Measurements from ENCODE around the gene GABRA5. TPM values are rescaled to one million over a fixed set of nuclear protein-coding genes. Genes with fewer than 3 reads are reported as not detected.

The GABRA5 gene
- total and polyA plus RNA-seq, 2 of the 4 experiments (the other 2 are of a cell fraction): 4.0 to 7.3 TPM

DNA sequence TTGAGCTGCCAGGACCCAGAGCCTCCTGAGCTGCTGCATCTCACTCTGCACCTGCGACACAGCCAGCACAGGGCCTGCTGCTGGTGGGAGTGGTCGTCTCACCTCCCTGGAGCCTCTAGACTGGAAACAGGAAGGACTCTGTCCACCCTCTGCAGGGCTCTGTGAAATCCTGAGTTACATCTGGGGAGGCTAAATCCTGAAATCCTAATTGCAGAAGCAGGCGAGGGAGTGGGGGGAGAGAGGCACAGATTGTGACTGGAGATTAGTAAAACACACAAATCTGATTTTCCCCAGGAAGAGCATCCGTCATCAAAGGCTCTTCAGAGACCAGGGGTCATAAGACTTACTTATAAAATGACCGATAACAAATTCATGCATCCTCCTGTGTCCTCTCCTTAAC, 72.5 kb downstream of the GABRA5 start:
- BruUV-seq (replicated peaks): no TSS peak
- H3K9me1 ChIP-seq (ENCODE audit: insufficient read depth, low read length): no peaks in the 10 kb centered on the region
- H3K9me3 ChIP-seq (ENCODE audit: control insufficient read depth, insufficient read depth, low read length): peaks cover 47% of the 10 kb centered on the region
- H2BK5ac ChIP-seq (ENCODE audit: low read depth, low read length, poor library complexity, severe bottlenecking): no peak overlapping the region
- no peak overlapping the region for H3K27ac ChIP-seq (ENCODE audit: insufficient read depth, low read length)
- no peak overlapping the region for H4K5ac ChIP-seq (ENCODE audit: low read depth, low read length)
- H3K4me3 ChIP-seq (ENCODE audit: insufficient read depth, low read depth, low read length): no peak overlapping the region
- H3K9ac ChIP-seq (ENCODE audit: low read depth, low read length): no peak overlapping the region
- H3K56ac ChIP-seq (ENCODE audit: extremely low read depth, insufficient read depth, low read length): no peak overlapping the region
- no peak overlapping the region for H3K18ac ChIP-seq (ENCODE audit: low read depth, low read length)
- intact Hi-C loops (cut with micrococcal nuclease): no loop called here
- ChIA-PET POLR2A (ENCODE audit: unreplicated experiment) (no interaction called here), CTCF (no interaction called here)
- no peak overlapping the region for H2AK5ac ChIP-seq (ENCODE audit: low read depth, low read length)
- no peaks in the 10 kb centered on the region for H3K79me1 ChIP-seq (ENCODE audit: low read depth in 1 of 2, low read length in 2 of 2)
- H4K8ac ChIP-seq (ENCODE audit: low read depth in 2 of 2, low read length in 2 of 2): no peak overlapping the region
- DNase-seq (no peak), ATAC-seq (ENCODE audit: low read depth) (no peak)
- no peak overlapping the region for H2BK20ac ChIP-seq (ENCODE audit: low read depth, low read length)
- H3K4me1 ChIP-seq (ENCODE audit: control insufficient read depth, insufficient read depth, low read length): no peaks in the 10 kb centered on the region
- H3K4ac ChIP-seq (ENCODE audit: low read depth, low read length): no peak overlapping the region
- dilution Hi-C loops (cut with HindIII; ENCODE audit: low sequenced_read_pairs, unreplicated experiment): no loop called here
- H2AK9ac ChIP-seq (replicated peaks; ENCODE audit: low read depth, low read length, poor library complexity): no peak overlapping the region
- no peaks in the 10 kb centered on the region for H3K36me3 ChIP-seq (ENCODE audit: control insufficient read depth, insufficient read depth, low read length)
- H2BK120ac ChIP-seq (ENCODE audit: low read depth, low read length): no peak overlapping the region
- H3K4me2 ChIP-seq (ENCODE audit: low read depth, low read length): no peak overlapping the region
- no peak overlapping the region for H4K91ac ChIP-seq (ENCODE audit: insufficient read depth, low read depth, low read length)
- WGBS, 2 experiments (ENCODE audit: extremely low coverage in 2 of 2, insufficient read length in 1 of 2): 44% methylated on average over 2 of the region's 5 CpGs; no CpG with 5 or more reads in 1 of the 2 experiments
- in situ Hi-C loops (cut with MboI; ENCODE audit: low sequenced_read_pairs): no loop called here
- H3K27me3 ChIP-seq (ENCODE audit: control insufficient read depth, insufficient read depth, low read length): no peaks in the 10 kb centered on the region
- H2BK15ac ChIP-seq (ENCODE audit: low read depth, low read length): no peak overlapping the region
- H2AFZ ChIP-seq (replicated peaks; ENCODE audit: low read length, poor library complexity): no peak overlapping the region
- no peak overlapping the region for H3K14ac ChIP-seq (replicated peaks; ENCODE audit: low read depth, low read length)
- H3K23ac ChIP-seq (ENCODE audit: low read depth, low read length): no peak overlapping the region
- TF ChIP-seq RCOR1 (IDR thresholded peaks at IDR 0.05; ENCODE audit: insufficient replicate concordance, low read length) (no peak), RAD21 (IDR thresholded peaks at IDR 0.05; ENCODE audit: low read length) (no peak), CTCF (conservative IDR thresholded peaks at IDR 0.05; ENCODE audit: low read depth, low read length) (no peak)
- TF ChIP-seq, protein P1, sequence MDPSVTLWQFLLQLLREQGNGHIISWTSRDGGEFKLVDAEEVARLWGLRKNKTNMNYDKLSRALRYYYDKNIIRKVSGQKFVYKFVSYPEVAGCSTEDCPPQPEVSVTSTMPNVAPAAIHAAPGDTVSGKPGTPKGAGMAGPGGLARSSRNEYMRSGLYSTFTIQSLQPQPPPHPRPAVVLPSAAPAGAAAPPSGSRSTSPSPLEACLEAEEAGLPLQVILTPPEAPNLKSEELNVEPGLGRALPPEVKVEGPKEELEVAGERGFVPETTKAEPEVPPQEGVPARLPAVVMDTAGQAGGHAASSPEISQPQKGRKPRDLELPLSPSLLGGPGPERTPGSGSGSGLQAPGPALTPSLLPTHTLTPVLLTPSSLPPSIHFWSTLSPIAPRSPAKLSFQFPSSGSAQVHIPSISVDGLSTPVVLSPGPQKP (IDR thresholded peaks at IDR 0.05; ENCODE audit: borderline replicate concordance, low read depth, low read length): no peak
- no peaks in the 10 kb centered on the region for H4K20me1 ChIP-seq (ENCODE audit: insufficient read depth, low read length)

Data from IMR-90 (cell line).